Measurements from ENCODE around the gene DBP.
A peak's percentile ranks its signal among the peaks of the same experiment; 100 is the strongest.

DBP gene

GRCh38 chr19:48670699-48671445, 33.7 kb upstream of the DBP start:
- Histone ChIP-seq H3K9me3 (ENCODE audit: insufficient read depth, low read depth, low read length) (peaks cover 11% of the 10 kb centered on the region), H3K79me1 (ENCODE audit: low read length) (no peaks in the 10 kb centered on the region), H2BK120ac (ENCODE audit: insufficient read depth, low read length, poor library complexity) (no peak overlapping the region), H2BK5ac (ENCODE audit: low read depth, low read length, poor library complexity) (no peak overlapping the region), H3K4me2 (ENCODE audit: low read length) (no peak overlapping the region), H3K27me3 (ENCODE audit: insufficient read depth, low read length) (no peaks in the 10 kb centered on the region), H3K4ac (ENCODE audit: low read depth, low read length) (no peak overlapping the region), H2AK5ac (ENCODE audit: low read length) (no peak overlapping the region), H4K12ac (ENCODE audit: low read depth, low read length) (no peak overlapping the region), H4K8ac (ENCODE audit: low read depth, low read length) (no peak overlapping the region), H3K9ac (ENCODE audit: low read length) (no peak overlapping the region), H3K79me2 (ENCODE audit: control insufficient read depth, insufficient read depth, low read length, poor library complexity) (no peaks in the 10 kb centered on the region), H3K23ac (ENCODE audit: low read length) (no peak overlapping the region), H2BK12ac (ENCODE audit: low read length) (no peak overlapping the region), H3K36me3 (ENCODE audit: control insufficient read depth in 1 of 2, insufficient read depth in 2 of 2, low read length in 2 of 2) (no peaks in the 10 kb centered on the region), H2AFZ (ENCODE audit: insufficient read depth, low read length, poor library complexity) (no peak overlapping the region), H3K4me3 (ENCODE audit: low read depth, low read length) (no peak overlapping the region), H3K18ac (ENCODE audit: low read length) (no peak overlapping the region), H4K91ac (ENCODE audit: low read depth, low read length) (no peak overlapping the region), H3K14ac (ENCODE audit: low read length) (no peak overlapping the region), H3K27ac (ENCODE audit: low read depth, low read length) (no peak overlapping the region), H3K4me1 (ENCODE audit: control insufficient read depth in 1 of 2, insufficient read depth in 2 of 2, low read length in 2 of 2) (no peaks in the 10 kb centered on the region)
- DNase-seq: no peak
- WGBS (ENCODE audit: extremely low coverage, insufficient coverage, insufficient read length): no CpG with 5 or more reads among the region's 21 CpGs

GRCh38 chr19:48669903-48670668, 32.9 kb upstream of the DBP start:
- no peak overlapping the region for H3K14ac ChIP-seq (ENCODE audit: low read length)
- no peak overlapping the region for H2AK5ac ChIP-seq (ENCODE audit: low read length)
- no peak overlapping the region for H4K12ac ChIP-seq (ENCODE audit: low read depth, low read length)
- H3K4me3 ChIP-seq (ENCODE audit: low read depth, low read length): peak overlapping the region; percentile 38
- H3K27me3 ChIP-seq (ENCODE audit: insufficient read depth, low read length): no peaks in the 10 kb centered on the region
- H3K9ac ChIP-seq (ENCODE audit: low read length): peak overlapping the region; percentile 2
- H2BK12ac ChIP-seq (ENCODE audit: low read length): no peak overlapping the region
- H3K4ac ChIP-seq (ENCODE audit: low read depth, low read length): no peak overlapping the region
- H3K4me2 ChIP-seq (ENCODE audit: low read length): no peak overlapping the region
- H3K79me1 ChIP-seq (ENCODE audit: low read length): no peaks in the 10 kb centered on the region
- H2AFZ ChIP-seq (ENCODE audit: insufficient read depth, low read length, poor library complexity): no peak overlapping the region
- peaks cover 11% of the 10 kb centered on the region for H3K9me3 ChIP-seq (ENCODE audit: insufficient read depth, low read depth, low read length)
- no CpG with 5 or more reads among the region's 26 CpGs for WGBS (ENCODE audit: extremely low coverage, insufficient coverage, insufficient read length)
- H3K79me2 ChIP-seq (ENCODE audit: control insufficient read depth, insufficient read depth, low read length, poor library complexity): no peaks in the 10 kb centered on the region
- no peak overlapping the region for H4K91ac ChIP-seq (ENCODE audit: low read depth, low read length)
- H2BK120ac ChIP-seq (ENCODE audit: insufficient read depth, low read length, poor library complexity): no peak overlapping the region
- H3K23ac ChIP-seq (ENCODE audit: low read length): no peak overlapping the region
- DNase-seq: no peak
- no peak overlapping the region for H3K18ac ChIP-seq (ENCODE audit: low read length)
- H4K8ac ChIP-seq (ENCODE audit: low read depth, low read length): no peak overlapping the region
- H3K4me1 ChIP-seq (ENCODE audit: control insufficient read depth in 1 of 2, insufficient read depth in 2 of 2, low read length in 2 of 2): no peaks in the 10 kb centered on the region
- H3K27ac ChIP-seq (ENCODE audit: low read depth, low read length): no peak overlapping the region
- H3K36me3 ChIP-seq (ENCODE audit: control insufficient read depth in 1 of 2, insufficient read depth in 2 of 2, low read length in 2 of 2): no peaks in the 10 kb centered on the region
- no peak overlapping the region for H2BK5ac ChIP-seq (ENCODE audit: low read depth, low read length, poor library complexity)

GRCh38 chr19:48668761-48669160, 31.6 kb upstream of the DBP start:
- no peak overlapping the region for H3K18ac ChIP-seq (ENCODE audit: low read length)
- H2AK5ac ChIP-seq (ENCODE audit: low read length): no peak overlapping the region
- no peaks in the 10 kb centered on the region for H3K36me3 ChIP-seq (ENCODE audit: control insufficient read depth in 1 of 2, insufficient read depth in 2 of 2, low read length in 2 of 2)
- H3K9ac ChIP-seq (ENCODE audit: low read length): no peak overlapping the region
- H3K4ac ChIP-seq (ENCODE audit: low read depth, low read length): no peak overlapping the region
- no peak overlapping the region for H3K23ac ChIP-seq (ENCODE audit: low read length)
- H2BK12ac ChIP-seq (ENCODE audit: low read length): no peak overlapping the region
- no peak overlapping the region for H3K14ac ChIP-seq (ENCODE audit: low read length)
- peak overlapping the region; percentile 49 for H3K4me3 ChIP-seq (ENCODE audit: low read depth, low read length)
- H4K12ac ChIP-seq (ENCODE audit: low read depth, low read length): no peak overlapping the region
- WGBS (ENCODE audit: extremely low coverage, insufficient coverage, insufficient read length): no CpG with 5 or more reads among the region's 2 CpGs
- no peaks in the 10 kb centered on the region for H3K4me1 ChIP-seq (ENCODE audit: control insufficient read depth in 1 of 2, insufficient read depth in 2 of 2, low read length in 2 of 2)
- H2BK120ac ChIP-seq (ENCODE audit: insufficient read depth, low read length, poor library complexity): no peak overlapping the region
- no peaks in the 10 kb centered on the region for H3K79me1 ChIP-seq (ENCODE audit: low read length)
- H3K27me3 ChIP-seq (ENCODE audit: insufficient read depth, low read length): no peaks in the 10 kb centered on the region
- H2AFZ ChIP-seq (ENCODE audit: insufficient read depth, low read length, poor library complexity): no peak overlapping the region
- H4K91ac ChIP-seq (ENCODE audit: low read depth, low read length): no peak overlapping the region
- DNase-seq: no peak
- peaks cover 11% of the 10 kb centered on the region for H3K9me3 ChIP-seq (ENCODE audit: insufficient read depth, low read depth, low read length)
- H2BK5ac ChIP-seq (ENCODE audit: low read depth, low read length, poor library complexity): no peak overlapping the region
- no peak overlapping the region for H3K4me2 ChIP-seq (ENCODE audit: low read length)
- no peaks in the 10 kb centered on the region for H3K79me2 ChIP-seq (ENCODE audit: control insufficient read depth, insufficient read depth, low read length, poor library complexity)
- no peak overlapping the region for H3K27ac ChIP-seq (ENCODE audit: low read depth, low read length)
- no peak overlapping the region for H4K8ac ChIP-seq (ENCODE audit: low read depth, low read length)

GRCh38 chr19:48668332-48668731, 31.2 kb upstream of the DBP start:
- Histone ChIP-seq H3K27me3 (ENCODE audit: insufficient read depth, low read length) (no peaks in the 10 kb centered on the region), H3K23ac (ENCODE audit: low read length) (no peak overlapping the region), H3K36me3 (ENCODE audit: control insufficient read depth in 1 of 2, insufficient read depth in 2 of 2, low read length in 2 of 2) (no peaks in the 10 kb centered on the region), H3K4me2 (ENCODE audit: low read length) (no peak overlapping the region), H3K14ac (ENCODE audit: low read length) (no peak overlapping the region), H2BK5ac (ENCODE audit: low read depth, low read length, poor library complexity) (no peak overlapping the region), H3K79me1 (ENCODE audit: low read length) (no peaks in the 10 kb centered on the region), H3K79me2 (ENCODE audit: control insufficient read depth, insufficient read depth, low read length, poor library complexity) (no peaks in the 10 kb centered on the region), H4K8ac (ENCODE audit: low read depth, low read length) (no peak overlapping the region), H4K91ac (ENCODE audit: low read depth, low read length) (no peak overlapping the region), H2AK5ac (ENCODE audit: low read length) (no peak overlapping the region), H3K4ac (ENCODE audit: low read depth, low read length) (no peak overlapping the region), H3K9ac (ENCODE audit: low read length) (no peak overlapping the region), H3K18ac (ENCODE audit: low read length) (no peak overlapping the region), H2BK120ac (ENCODE audit: insufficient read depth, low read length, poor library complexity) (no peak overlapping the region), H3K9me3 (ENCODE audit: insufficient read depth, low read depth, low read length) (peaks cover 11% of the 10 kb centered on the region), H3K4me1 (ENCODE audit: control insufficient read depth in 1 of 2, insufficient read depth in 2 of 2, low read length in 2 of 2) (no peaks in the 10 kb centered on the region), H3K27ac (ENCODE audit: low read depth, low read length) (no peak overlapping the region), H3K4me3 (ENCODE audit: low read depth, low read length) (no peak overlapping the region), H2BK12ac (ENCODE audit: low read length) (no peak overlapping the region), H4K12ac (ENCODE audit: low read depth, low read length) (no peak overlapping the region), H2AFZ (ENCODE audit: insufficient read depth, low read length, poor library complexity) (no peak overlapping the region)
- WGBS (ENCODE audit: extremely low coverage, insufficient coverage, insufficient read length): no CpG with 5 or more reads among the region's 3 CpGs
- no peak for DNase-seq

All from trophoblast cell (in vitro differentiated cells and primary cell).